SK-N-SH treated with all-trans-retinoic acid at 6 μM for 48 hours (cell line): Measurements from ENCODE around the gene NT5DC1.
A peak's percentile ranks its signal among the peaks of the same experiment; 100 is the strongest.

Experiments
- ATAC-seq: fragments of 200-7000 bp; cut with Tn5 transposase; 3 replicates; pipeline ENCODE4 v1.9.1; 2020; ENCODE audit warnings: mild to moderate bottlenecking, moderate library complexity
- ARNTL ChIP-seq: fragments of 450-650 bp; formaldehyde crosslinking; IDR thresholded peaks from 2 replicates; pipeline ENCODE4 v1.5.0; 2020; ENCODE audit warnings: low read depth, mild to moderate bottlenecking, moderate library complexity, borderline replicate concordance
- BACH2 ChIP-seq: fragments of 250-450 bp; sonication (Bioruptor Pico); IDR thresholded peaks from 2 replicates; pipeline ENCODE4 v1.9.0; 2021; ENCODE audit warnings: mild to moderate bottlenecking, borderline replicate concordance
- CSDC2 ChIP-seq: fragments of 250-450 bp; sonication (Bioruptor Pico); IDR thresholded peaks from 2 replicates; pipeline ENCODE4 v1.5.0; 2020; ENCODE audit warnings: mild to moderate bottlenecking, moderate library complexity
- ESRRG ChIP-seq: fragments of 250-450 bp; sonication (Bioruptor Pico); IDR thresholded peaks from 2 replicates; pipeline ENCODE4 v1.6.1; 2021; ENCODE audit warnings: mild to moderate bottlenecking
- GLIS3 ChIP-seq: fragments of 250-450 bp; sonication (Bioruptor Pico); IDR thresholded peaks from 2 replicates; pipeline ENCODE4 v1.5.0; 2020; ENCODE audit warnings: mild to moderate bottlenecking, moderate library complexity
- ISL1 ChIP-seq: fragments of 250-450 bp; sonication (Bioruptor Pico); IDR thresholded peaks from 2 replicates; pipeline ENCODE4 v2.1.2; 2022; ENCODE audit warnings: mild to moderate bottlenecking, moderate library complexity
- OSR1 ChIP-seq: fragments of 250-450 bp; sonication (Bioruptor Pico); IDR thresholded peaks from 2 replicates; pipeline ENCODE4 v1.8.0; 2022; ENCODE audit warnings: moderate library complexity, mild to moderate bottlenecking, inconsistent platforms
- POU6F1 ChIP-seq: fragments of 250-450 bp; sonication (Bioruptor Pico); IDR thresholded peaks from 2 replicates; pipeline ENCODE4 v1.8.0; 2021; ENCODE audit warnings: low read depth, mild to moderate bottlenecking, moderate library complexity, borderline replicate concordance
- PPARA ChIP-seq: fragments of 250-450 bp; sonication (Bioruptor Pico); IDR thresholded peaks from 2 replicates; pipeline ENCODE4 v1.5.0; 2020; ENCODE audit warnings: mild to moderate bottlenecking, borderline replicate concordance
- RARB ChIP-seq: fragments of 250-450 bp; sonication (Bioruptor Pico); IDR thresholded peaks from 2 replicates; pipeline ENCODE4 v1.8.0; 2021; ENCODE audit warnings: mild to moderate bottlenecking, moderate library complexity
- SNAI2 ChIP-seq: fragments of 250-450 bp; sonication (Bioruptor Pico); IDR thresholded peaks from 2 replicates; pipeline ENCODE4 v1.5.0; 2020; ENCODE audit warnings: mild to moderate bottlenecking, moderate library complexity
- TCF4 ChIP-seq: fragments of 250-450 bp; sonication (Bioruptor Pico); IDR thresholded peaks from 2 replicates; pipeline ENCODE4 v1.8.0; 2021; ENCODE audit warnings: mild to moderate bottlenecking, moderate library complexity, borderline replicate concordance
- TOX ChIP-seq: fragments of 250-450 bp; sonication (Bioruptor Pico); IDR thresholded peaks from 2 replicates; pipeline ENCODE4 v1.8.0; 2021; ENCODE audit warnings: mild to moderate bottlenecking, moderate library complexity, borderline replicate concordance
- TSHZ2 ChIP-seq: fragments of 250-450 bp; sonication (Bioruptor Pico); IDR thresholded peaks from 2 replicates; pipeline ENCODE4 v1.5.0; 2020; ENCODE audit warnings: mild to moderate bottlenecking, moderate library complexity
- ZC3H10 ChIP-seq: fragments of 250-450 bp; sonication (Bioruptor Pico); IDR thresholded peaks from 2 replicates; pipeline ENCODE4 v1.5.1; 2021; ENCODE audit warnings: mild to moderate bottlenecking, moderate library complexity
- ZFP3 ChIP-seq: fragments of 250-450 bp; sonication (Bioruptor Pico); IDR thresholded peaks from 2 replicates; pipeline ENCODE4 v1.5.0; 2020; ENCODE audit warnings: mild to moderate bottlenecking, moderate library complexity
- ZFP30 ChIP-seq: fragments of 450-650 bp; formaldehyde crosslinking; IDR thresholded peaks from 2 replicates; pipeline ENCODE4 v1.5.0; 2022; ENCODE audit warnings: mild to moderate bottlenecking, moderate library complexity
- ZNF565 ChIP-seq: fragments of 450-650 bp; formaldehyde crosslinking; conservative IDR thresholded peaks from 2 replicates; pipeline ENCODE4 v1.5.0; 2020; ENCODE audit warnings: low read depth, mild to moderate bottlenecking, moderate library complexity
- ZNF8 ChIP-seq: fragments of 450-650 bp; formaldehyde crosslinking; IDR thresholded peaks from 2 replicates; pipeline ENCODE4 v1.5.0; 2020; ENCODE audit warnings: mild to moderate bottlenecking, moderate library complexity
- TF ChIP-seq, protein P1 (sequence below): fragments of 250-450 bp; sonication (Bioruptor Pico); IDR thresholded peaks from 2 replicates; pipeline ENCODE4 v1.5.1; 2020; ENCODE audit warnings: low read depth, mild to moderate bottlenecking, moderate library complexity
- TF ChIP-seq, protein P2 (sequence below): fragments of 250-450 bp; sonication (Bioruptor Pico); IDR thresholded peaks from 2 replicates; pipeline ENCODE4 v1.8.0; 2020; ENCODE audit warnings: mild to moderate bottlenecking, moderate library complexity, borderline replicate concordance

Gene NT5DC1

DNA sequence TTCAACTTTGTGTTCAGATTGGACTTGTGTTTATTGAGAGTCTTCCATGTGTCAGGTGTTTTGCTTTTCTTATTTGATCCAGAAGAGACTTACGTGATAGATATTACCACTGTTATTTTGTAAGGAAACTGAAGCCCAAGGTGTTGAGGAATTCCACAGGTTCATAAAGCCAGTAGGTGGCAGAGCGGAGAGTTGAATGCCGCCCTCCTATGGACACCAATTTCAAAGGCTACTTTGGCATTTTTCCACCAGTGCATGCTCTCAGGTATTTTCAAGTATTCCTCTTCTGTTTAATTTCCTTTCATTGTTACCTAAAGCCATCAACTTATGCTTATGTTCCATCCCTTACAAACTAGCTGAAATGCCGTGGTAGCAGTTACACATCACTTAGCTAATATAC is 39.3 kb downstream of the NT5DC1 start:
- no peak for TF ChIP-seq BACH2
- TF ChIP-seq ZC3H10, result no peak
- TF ChIP-seq TCF4, result no peak
- no peak for TF ChIP-seq PPARA
- TF ChIP-seq, protein P1, sequence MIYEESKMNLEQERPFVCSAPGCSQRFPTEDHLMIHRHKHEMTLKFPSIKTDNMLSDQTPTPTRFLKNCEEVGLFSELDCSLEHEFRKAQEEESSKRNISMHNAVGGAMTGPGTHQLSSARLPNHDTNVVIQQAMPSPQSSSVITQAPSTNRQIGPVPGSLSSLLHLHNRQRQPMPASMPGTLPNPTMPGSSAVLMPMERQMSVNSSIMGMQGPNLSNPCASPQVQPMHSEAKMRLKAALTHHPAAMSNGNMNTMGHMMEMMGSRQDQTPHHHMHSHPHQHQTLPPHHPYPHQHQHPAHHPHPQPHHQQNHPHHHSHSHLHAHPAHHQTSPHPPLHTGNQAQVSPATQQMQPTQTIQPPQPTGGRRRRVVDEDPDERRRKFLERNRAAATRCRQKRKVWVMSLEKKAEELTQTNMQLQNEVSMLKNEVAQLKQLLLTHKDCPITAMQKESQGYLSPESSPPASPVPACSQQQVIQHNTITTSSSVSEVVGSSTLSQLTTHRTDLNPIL (CRISPR knock-in tag), result no peak
- TF ChIP-seq ESRRG (CRISPR knock-in tag), result no peak
- TF ChIP-seq GLIS3 (CRISPR knock-in tag), result no peak
- TF ChIP-seq POU6F1 (CRISPR knock-in tag), result no peak
- no peak for TF ChIP-seq ISL1 (CRISPR knock-in tag)
- TF ChIP-seq ZFP3 (CRISPR knock-in tag), result no peak
- no peak for TF ChIP-seq ZNF8
- no peak for TF ChIP-seq RARB (CRISPR knock-in tag)
- no peak for TF ChIP-seq TOX
- TF ChIP-seq ARNTL (CRISPR knock-in tag), result no peak
- no peak for TF ChIP-seq CSDC2 (CRISPR knock-in tag)
- no peak for TF ChIP-seq SNAI2
- no peak for TF ChIP-seq ZFP30 (CRISPR knock-in tag)
- TF ChIP-seq ZNF565 (CRISPR knock-in tag), result no peak
- no peak for TF ChIP-seq OSR1 (CRISPR knock-in tag)
- TF ChIP-seq, protein P2, sequence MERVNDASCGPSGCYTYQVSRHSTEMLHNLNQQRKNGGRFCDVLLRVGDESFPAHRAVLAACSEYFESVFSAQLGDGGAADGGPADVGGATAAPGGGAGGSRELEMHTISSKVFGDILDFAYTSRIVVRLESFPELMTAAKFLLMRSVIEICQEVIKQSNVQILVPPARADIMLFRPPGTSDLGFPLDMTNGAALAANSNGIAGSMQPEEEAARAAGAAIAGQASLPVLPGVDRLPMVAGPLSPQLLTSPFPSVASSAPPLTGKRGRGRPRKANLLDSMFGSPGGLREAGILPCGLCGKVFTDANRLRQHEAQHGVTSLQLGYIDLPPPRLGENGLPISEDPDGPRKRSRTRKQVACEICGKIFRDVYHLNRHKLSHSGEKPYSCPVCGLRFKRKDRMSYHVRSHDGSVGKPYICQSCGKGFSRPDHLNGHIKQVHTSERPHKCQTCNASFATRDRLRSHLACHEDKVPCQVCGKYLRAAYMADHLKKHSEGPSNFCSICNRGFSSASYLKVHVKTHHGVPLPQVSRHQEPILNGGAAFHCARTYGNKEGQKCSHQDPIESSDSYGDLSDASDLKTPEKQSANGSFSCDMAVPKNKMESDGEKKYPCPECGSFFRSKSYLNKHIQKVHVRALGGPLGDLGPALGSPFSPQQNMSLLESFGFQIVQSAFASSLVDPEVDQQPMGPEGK (CRISPR knock-in tag), result no peak
- TF ChIP-seq, all 23 proteins: peak for 0
- no peak for ATAC-seq

GRCh38 chr6:116144605-116145004 is 44.0 kb downstream of the NT5DC1 start:
- TF ChIP-seq TSHZ2 (CRISPR knock-in tag), result no peak
- no peak for TF ChIP-seq GLIS3 (CRISPR knock-in tag)
- no peak for TF ChIP-seq ISL1 (CRISPR knock-in tag)
- TF ChIP-seq ZFP30 (CRISPR knock-in tag), result no peak
- TF ChIP-seq, protein P1 (CRISPR knock-in tag), result no peak
- TF ChIP-seq POU6F1 (CRISPR knock-in tag), result no peak
- peak; percentile 89 for ATAC-seq
